Measurements from ENCODE around the gene LGR4.

- TF ChIP-seq SUZ12 (IDR thresholded peaks at IDR 0.05; ENCODE audit: extremely low read depth, insufficient read depth, insufficient read length): no peak
- TF ChIP-seq YY1 (IDR thresholded peaks at IDR 0.05; ENCODE audit: insufficient read depth, insufficient read length): no peak
- no peak for TF ChIP-seq ZNF274 (IDR thresholded peaks at IDR 0.05; ENCODE audit: low read depth, low read length)
Measured at GRCh38 chr11:27437829-27438594, 34.6 kb downstream of the LGR4 start.
